Glutamatergic neuron (in vitro differentiated cells): ENCODE data around the gene SH3BGRL2. TPM values are rescaled to one million over a fixed set of nuclear protein-coding genes. Genes with fewer than 3 reads are reported as not detected.

ENCODE experiments used
- DNase-seq: peaks from one replicate; pipeline ENCODE4 v3.0.0; 2022
- H3K27ac Mint-ChIP-seq: one replicate; pipeline ENCODE4 v1.8.0; 2020; ENCODE audit warnings: mild to moderate bottlenecking, mixed read lengths, inconsistent platforms; ENCODE audit not compliant: unreplicated experiment
- H3K27me3 Mint-ChIP-seq: one replicate; pipeline ENCODE4 v1.8.0; 2020; ENCODE audit warnings: mild to moderate bottlenecking, moderate library complexity, mixed read lengths, inconsistent platforms; ENCODE audit not compliant: unreplicated experiment
- H3K36me3 Mint-ChIP-seq: one replicate; pipeline ENCODE4 v1.8.0; 2020; ENCODE audit warnings: mild to moderate bottlenecking, mixed read lengths, inconsistent platforms; ENCODE audit not compliant: unreplicated experiment
- H3K4me1 Mint-ChIP-seq: one replicate; pipeline ENCODE4 v1.8.0; 2020; ENCODE audit warnings: mild to moderate bottlenecking, low read depth, mixed read lengths, inconsistent platforms; ENCODE audit not compliant: unreplicated experiment
- H3K4me3 Mint-ChIP-seq: one replicate; pipeline ENCODE4 v1.8.0; 2020; ENCODE audit warnings: mild to moderate bottlenecking, mixed read lengths, inconsistent platforms; ENCODE audit not compliant: unreplicated experiment
- H3K9me3 Mint-ChIP-seq: one replicate; pipeline ENCODE4 v1.8.0; 2020; ENCODE audit warnings: mild to moderate bottlenecking, moderate library complexity, mixed read lengths, inconsistent platforms; ENCODE audit not compliant: unreplicated experiment
- CTCF ChIP-seq: fragments of 200-600 bp; sonication (generic); IDR thresholded peaks from one replicate; pipeline ENCODE4 v1.5.0; 2021; ENCODE audit not compliant: partially characterized antibody, unreplicated experiment
- total RNA-seq: library from RNA; stranded (reverse); fragmentation: NEBNext Ultra II Directional; extraction: Animal tissue kit (Norgen Biotek cat#: 25700); gene quantifications from one replicate; pipeline ENCODE4 v1.2.1, GENCODE V29; 2021; ENCODE audit not compliant: unreplicated experiment

The SH3BGRL2 gene
- total RNA-seq, 1 donor from 2014 or later = 47.2 TPM

DNA sequence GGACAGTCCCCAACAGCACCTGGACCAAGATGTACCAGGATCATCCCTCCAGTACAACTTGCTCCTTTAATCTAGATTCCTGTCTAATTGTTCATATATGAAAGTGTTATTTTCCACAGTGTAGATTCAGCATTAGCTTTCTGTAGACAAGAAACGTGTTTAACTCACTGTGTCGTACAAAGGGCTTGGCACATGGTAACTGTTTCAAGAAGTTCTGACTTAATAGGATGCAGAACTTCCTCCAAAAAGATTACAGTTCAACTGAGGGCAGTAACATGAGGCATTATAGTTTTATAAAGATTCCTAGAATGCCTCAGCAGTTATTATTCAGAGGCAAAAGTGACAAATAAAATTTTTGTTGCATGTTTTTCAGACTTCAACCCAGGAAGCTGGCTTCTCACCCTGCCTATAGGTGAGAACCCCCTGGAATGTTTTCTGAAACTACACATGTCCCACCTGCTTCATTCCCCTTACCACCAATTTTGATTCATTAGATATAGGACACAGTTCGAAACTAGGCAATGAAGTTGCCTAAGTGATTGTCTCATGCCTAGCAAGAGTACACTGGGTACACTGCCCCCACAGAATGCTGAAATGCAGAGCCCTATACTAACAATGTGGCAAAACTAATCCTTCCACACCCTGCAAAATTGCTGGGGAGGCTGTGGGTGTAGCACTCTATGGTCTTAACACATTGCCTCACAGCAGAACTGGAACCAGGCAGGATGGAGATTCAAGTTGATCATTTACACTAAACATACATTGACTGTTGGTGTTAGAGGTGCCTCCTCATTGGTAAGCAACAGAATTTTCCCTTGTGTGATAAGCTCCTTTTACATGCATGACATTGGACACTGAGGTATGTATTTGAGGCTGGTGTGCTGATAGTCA is 22.6 kb upstream of the SH3BGRL2 start:
- DNase-seq = no peak
- Mint-ChIP-seq H3K9me3 (peaks cover 11% of the 10 kb centered on the region), H3K4me1 (peaks cover 35% of the 10 kb centered on the region), H3K4me3 (no peak overlapping the region), H3K36me3 (no peaks in the 10 kb centered on the region), H3K27ac (no peak overlapping the region), H3K27me3 (peaks cover 7% of the 10 kb centered on the region)
- no peak for TF ChIP-seq CTCF

DNA sequence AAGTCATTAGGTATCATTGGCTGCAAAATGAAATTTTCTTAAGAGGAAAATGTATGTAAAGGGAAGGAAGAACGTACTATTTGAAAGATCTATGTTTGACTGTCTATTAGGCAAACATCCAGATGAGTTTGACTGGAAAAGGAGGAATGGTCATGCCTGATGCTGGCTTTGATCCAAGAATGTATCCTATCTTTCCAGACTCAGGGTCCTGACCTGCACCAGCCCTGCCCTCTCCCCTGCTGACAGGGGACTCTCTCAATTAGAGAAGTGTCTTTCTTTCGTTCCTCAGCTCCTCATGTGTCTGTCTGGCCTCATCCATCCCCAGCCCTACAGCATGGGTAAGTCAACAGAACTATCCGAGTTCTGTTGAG is 21.9 kb upstream of the SH3BGRL2 start:
- H3K4me1 Mint-ChIP-seq = peaks cover 37% of the 10 kb centered on the region
- peaks cover 6% of the 10 kb centered on the region for H3K27me3 Mint-ChIP-seq
- peaks cover 9% of the 10 kb centered on the region for H3K9me3 Mint-ChIP-seq
- no peak overlapping the region for H3K4me3 Mint-ChIP-seq
- no peak overlapping the region for H3K27ac Mint-ChIP-seq
- H3K36me3 Mint-ChIP-seq = no peaks in the 10 kb centered on the region
- no peak for TF ChIP-seq CTCF
- no peak for DNase-seq

- DNase-seq = no peak
- H3K36me3 Mint-ChIP-seq = no peaks in the 10 kb centered on the region
- peaks cover 27% of the 10 kb centered on the region for H3K4me1 Mint-ChIP-seq
- H3K27me3 Mint-ChIP-seq = no peaks in the 10 kb centered on the region
- H3K9me3 Mint-ChIP-seq = no peaks in the 10 kb centered on the region
- no peak for TF ChIP-seq CTCF
- no peak overlapping the region for H3K27ac Mint-ChIP-seq
- no peak overlapping the region for H3K4me3 Mint-ChIP-seq
Observed at GRCh38 chr6:79610306-79611009, 20.7 kb upstream of the SH3BGRL2 start.

DNA sequence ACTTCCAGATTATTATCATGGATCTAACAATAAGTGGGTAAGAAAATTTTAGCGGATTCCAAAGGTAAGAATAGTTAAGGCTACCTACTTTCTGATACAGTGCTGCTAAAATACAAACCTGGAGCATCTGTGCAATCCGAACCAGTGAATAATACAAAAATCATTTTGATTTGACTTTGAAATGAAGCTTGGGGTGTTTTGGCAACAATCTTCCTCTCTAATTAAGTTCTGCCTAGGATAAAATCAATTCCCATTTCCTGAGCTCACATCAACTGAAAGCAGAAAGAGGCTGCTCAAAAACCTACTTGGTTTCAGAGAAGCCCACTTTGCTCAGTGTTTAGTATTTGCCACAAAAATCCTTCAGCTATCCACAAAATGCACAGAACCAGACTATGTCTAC is 18.7 kb upstream of the SH3BGRL2 start:
- no peaks in the 10 kb centered on the region for H3K9me3 Mint-ChIP-seq
- no peak overlapping the region for H3K27ac Mint-ChIP-seq

More for the DNA sequence above, 18.7 kb upstream of the SH3BGRL2 start:
- H3K4me3 Mint-ChIP-seq = no peak overlapping the region
- H3K27me3 Mint-ChIP-seq = no peaks in the 10 kb centered on the region
- peaks cover 15% of the 10 kb centered on the region for H3K4me1 Mint-ChIP-seq
- TF ChIP-seq CTCF = no peak
- no peaks in the 10 kb centered on the region for H3K36me3 Mint-ChIP-seq
- DNase-seq = no peak
